SK-N-SH (cell line): ENCODE measurements around the gene HHATL. TPM values are rescaled to one million over a fixed set of nuclear protein-coding genes. Genes with fewer than 3 reads are reported as not detected.
A peak's percentile ranks its signal among the peaks of the same experiment; 100 is the strongest.

Experiments
- CTCF ChIA-PET: fragments of 300-600, 350-600 bp; formaldehyde crosslinking; extraction: SDS; loops from one replicate; lab custom pipeline; 2021; lab: Yijun Ruan, JAX
- POLR2A ChIA-PET: fragments of 350-600 bp; sonication (Branson Sonifier 250); formaldehyde crosslinking; extraction: SDS; loops from one replicate; lab custom pipeline; 2020; ENCODE audit warnings: antibody characterized with exemption, inconsistent platforms; lab: Yijun Ruan, JAX
- DNase-seq: peaks from one replicate; pipeline ENCODE4 v3.0.0; 2012
- H2AFZ ChIP-seq: fragments of 200-600 bp; sonication (generic); 2 replicates; pipeline ENCODE4 v1.8.1; 2016; ENCODE audit warnings: antibody characterized with exemption, mild to moderate bottlenecking, low read depth
- H3F3A ChIP-seq: fragments of 200-600 bp; sonication (generic); replicated peaks from 2 replicates; pipeline ENCODE3; 2016; ENCODE audit warnings: antibody characterized with exemption, mild to moderate bottlenecking; ENCODE audit not compliant: insufficient read depth
- H3K27ac ChIP-seq, 2 experiments: fragments of 200-500 bp in 1 of 2; fragments of 200-600 bp in 1 of 2; sonication (Bioruptor generic) in 1 of 2; sonication (generic), shearing (Covaris generic) in 1 of 2; 2 replicates each; pipeline versions ENCODE4 v1.5.1 to v1.6.1; 2014 to 2016; ENCODE audit warnings: low read depth in 2 of 2, inconsistent platforms in 1 of 2, low read length in 1 of 2, mild to moderate bottlenecking in 1 of 2, mixed read lengths in 1 of 2
- H3K27me3 ChIP-seq: fragments of 200-600 bp; sonication (generic), shearing (Covaris generic); 2 replicates; pipeline ENCODE4 v1.6.1; 2016; ENCODE audit warnings: mixed run types; ENCODE audit not compliant: insufficient read depth
- H3K36me3 ChIP-seq, 2 experiments: fragments of 200-500 bp in 1 of 2; fragments of 200-600 bp in 1 of 2; sonication (Bioruptor generic) in 1 of 2; sonication (generic) in 1 of 2; replicated peaks in 1 of 2; 2 replicates each; pipeline versions ENCODE3 to v1.5.1; 2014 to 2016; ENCODE audit warnings: low read length in 1 of 2, mild to moderate bottlenecking in 1 of 2; ENCODE audit not compliant: insufficient read depth in 2 of 2, control insufficient read depth in 1 of 2
- H3K4me1 ChIP-seq, 2 experiments: fragments of 200-500 bp in 1 of 2; fragments of 200-600 bp in 1 of 2; sonication (Bioruptor generic) in 1 of 2; sonication (generic), shearing (Covaris generic) in 1 of 2; 2 replicates each; pipeline versions ENCODE4 v1.5.1 to v1.6.1; 2014 to 2016; ENCODE audit warnings: low read depth in 1 of 2, low read length in 1 of 2, mixed run types in 1 of 2; ENCODE audit not compliant: insufficient read depth in 2 of 2, control insufficient read depth in 1 of 2
- H3K4me2 ChIP-seq: fragments of 200-600 bp; sonication (generic), shearing (Covaris generic); 2 replicates; pipeline ENCODE4 v1.6.1; 2017; ENCODE audit warnings: mixed run types
- H3K4me3 ChIP-seq, 2 experiments: fragments of 200-500 bp in 1 of 2; fragments of 200-600 bp in 1 of 2; sonication (Bioruptor generic) in 1 of 2; sonication (generic), shearing (Covaris generic) in 1 of 2; 2 replicates each; pipeline versions ENCODE4 v1.5.1 to v1.8.1; 2014 to 2016; ENCODE audit warnings: low read depth in 2 of 2, inconsistent platforms in 1 of 2, low read length in 1 of 2, mild to moderate bottlenecking in 1 of 2, mixed read lengths in 1 of 2, moderate library complexity in 1 of 2
- H3K79me2 ChIP-seq: fragments of 200-600 bp; sonication (generic); 2 replicates; pipeline ENCODE4 v1.8.1; 2017; ENCODE audit warnings: mild to moderate bottlenecking; ENCODE audit not compliant: insufficient read depth
- H3K9ac ChIP-seq: fragments of 200-600 bp; sonication (generic); 2 replicates; pipeline ENCODE4 v1.6.1; 2017; ENCODE audit warnings: mixed run types
- H3K9me2 ChIP-seq: fragments of 200-600 bp; sonication (generic); 2 replicates; pipeline ENCODE4 v1.6.1; 2017; ENCODE audit warnings: mixed run types
- H3K9me3 ChIP-seq: fragments of 200-600 bp; sonication (generic); 2 replicates; pipeline ENCODE4 v1.6.1; 2017; ENCODE audit warnings: mixed run types, mild to moderate bottlenecking, moderate library complexity
- H4K20me1 ChIP-seq: fragments of 200-600 bp; sonication (generic); 2 replicates; pipeline ENCODE4 v1.6.1; 2017; ENCODE audit warnings: mild to moderate bottlenecking, mixed run types; ENCODE audit not compliant: insufficient read depth
- CTCF ChIP-seq: fragments of 200-600 bp; sonication (generic); IDR thresholded peaks from 2 replicates; pipeline ENCODE4 v1.6.1; 2017; ENCODE audit warnings: antibody characterized with exemption, mild to moderate bottlenecking, moderate library complexity
- ELF1 ChIP-seq: IDR thresholded peaks from 2 replicates; pipeline ENCODE4 v1.4.0; 2012
- EP300 ChIP-seq, 2 experiments: IDR thresholded peaks; 2 replicates each; pipeline versions ENCODE4 v1.4.0 to v1.6.1; 2012; ENCODE audit warnings: borderline replicate concordance in 1 of 2, low read depth in 1 of 2, low read length in 1 of 2
- EZH2phosphoT487 ChIP-seq: fragments of 200-600 bp; sonication (generic); IDR thresholded peaks from 2 replicates; pipeline ENCODE4 v1.6.1; 2017; ENCODE audit warnings: low read depth, mixed run types, mild to moderate bottlenecking, antibody characterized with exemption, moderate library complexity, borderline replicate concordance
- FOSL2 ChIP-seq: IDR thresholded peaks from 2 replicates; pipeline ENCODE4 v1.4.0; 2012; ENCODE audit warnings: low read depth, mild to moderate bottlenecking, moderate library complexity, borderline replicate concordance
- GABPA ChIP-seq: IDR thresholded peaks from 2 replicates; pipeline ENCODE4 v1.4.0; 2012; ENCODE audit warnings: low read depth, mild to moderate bottlenecking
- GATA2 ChIP-seq: sonication (generic); formaldehyde crosslinking; IDR thresholded peaks from 2 replicates; pipeline ENCODE4 v1.5.0; 2020; ENCODE audit warnings: mild to moderate bottlenecking, missing genetic modification reagents
- MAX ChIP-seq: IDR thresholded peaks from 2 replicates; pipeline ENCODE4 v1.4.0; 2012; ENCODE audit warnings: low read depth
- NFIC ChIP-seq: IDR thresholded peaks from 2 replicates; pipeline ENCODE4 v1.4.0; 2012; ENCODE audit warnings: borderline replicate concordance
- PBX3 ChIP-seq: IDR thresholded peaks from 2 replicates; pipeline ENCODE4; 2012
- RAD21 ChIP-seq: IDR thresholded peaks from 2 replicates; pipeline ENCODE4 v1.6.1; 2012; ENCODE audit warnings: mild to moderate bottlenecking, low read length
- RFX5 ChIP-seq: IDR thresholded peaks from 2 replicates; pipeline ENCODE4 v1.6.1; 2012; ENCODE audit warnings: mild to moderate bottlenecking, improper control_type of control experiment, low read length
- RXRA ChIP-seq: IDR thresholded peaks from 2 replicates; pipeline ENCODE4 v1.4.0; 2012; ENCODE audit warnings: low read depth, mild to moderate bottlenecking, borderline replicate concordance
- SMC3 ChIP-seq: IDR thresholded peaks from 2 replicates; pipeline ENCODE4 v1.6.1; 2012; ENCODE audit warnings: low read depth, low read length, improper control_type of control experiment
- TAF1 ChIP-seq: IDR thresholded peaks from 2 replicates; pipeline ENCODE4 v1.6.1; 2012; ENCODE audit warnings: low read depth, mild to moderate bottlenecking, low read length, moderate library complexity, borderline replicate concordance
- TCF12 ChIP-seq: IDR thresholded peaks from 2 replicates; pipeline ENCODE4 v1.4.0; 2012
- TEAD4 ChIP-seq: IDR thresholded peaks from 2 replicates; pipeline ENCODE4 v1.4.0; 2012; ENCODE audit warnings: mild to moderate bottlenecking, borderline replicate concordance; ENCODE audit not compliant: insufficient read depth
- USF1 ChIP-seq: IDR thresholded peaks from 2 replicates; pipeline ENCODE4 v1.4.0; 2012; ENCODE audit warnings: low read depth, borderline replicate concordance
- WGBS: methylation state at CpG from one replicate; pipeline ENCODE4 v1.1.6; 2017; ENCODE audit warnings: low lambda C conversion rate; 5-methylcytosine and 5-hydroxymethylcytosine counted together
- polyA plus RNA-seq, 3 experiments: library from polyadenylated mRNA; depleted of rRNA; stranded (reverse); fragments of >200 nt; gene quantifications; 2 replicates each; pipeline ENCODE4 v1.2.3, GENCODE V29; 2012

Gene HHATL
- polyA plus RNA-seq, 1 of the 3 experiments (the other 2 are of a cell fraction) = not detected

GRCh38 chr3:42704136-42704841, 1.7 kb upstream of the HHATL start:
- no peak overlapping the region for H3K4me2 ChIP-seq
- POLR2A ChIA-PET = no interaction called here
- H2AFZ ChIP-seq = no peak overlapping the region

GRCh38 chr3:42703695-42704025, 1.1 kb upstream of the HHATL start:
- POLR2A ChIA-PET = no interaction called here
- no peak overlapping the region for H2AFZ ChIP-seq
- no peaks in the 10 kb centered on the region for H3K36me3 ChIP-seq
- H3K4me3 ChIP-seq = no peak overlapping the region
- 28% methylated on average over 4 of the region's 5 CpGs for WGBS
- no peak overlapping the region for H3K4me2 ChIP-seq
- no peaks in the 10 kb centered on the region for H3K9me2 ChIP-seq
- H3K9ac ChIP-seq = no peak overlapping the region
- TF ChIP-seq SMC3 (no peak), EZH2phosphoT487 (no peak), FOSL2 (no peak), CTCF (no peak), TAF1 (no peak), GATA2 (no peak), GABPA (no peak), RXRA (no peak), RAD21 (no peak), EP300 (IDR thresholded peaks at IDR 0.05; ENCODE audit: borderline replicate concordance in 1 of 2, low read depth in 1 of 2, low read length in 1 of 2) (no peak), TEAD4 (no peak), ELF1 (no peak), USF1 (no peak), TCF12 (no peak), NFIC (no peak), RFX5 (no peak), PBX3 (no peak)
- no peaks in the 10 kb centered on the region for H4K20me1 ChIP-seq
- H3F3A ChIP-seq = no peaks in the 10 kb centered on the region
- CTCF ChIA-PET = interaction anchor here (2.1 kb wide), 1 partner anchor 41 kb away, joined by 6 read pairs; no protein-coding TSS in a partner anchor
- no peak overlapping the region for H3K27ac ChIP-seq
- no peaks in the 10 kb centered on the region for H3K9me3 ChIP-seq
- H3K79me2 ChIP-seq = no peaks in the 10 kb centered on the region
- H3K4me1 ChIP-seq = no peaks in the 10 kb centered on the region; a peak in 1 of 4 replicates
- 0 out of 2 replicates have a peak, but pooled peaks cover 4% of the 10 kb centered on the region for H3K27me3 ChIP-seq
- no peak for DNase-seq

More at GRCh38 chr3:42704136-42704841, 1.7 kb upstream of the HHATL start:
- no peaks in the 10 kb centered on the region for H3F3A ChIP-seq
- WGBS = 90% methylated on average over 2 of the region's 8 CpGs
- peak; percentile 28 for DNase-seq
- no peaks in the 10 kb centered on the region for H4K20me1 ChIP-seq
- no peaks in the 10 kb centered on the region for H3K79me2 ChIP-seq
- CTCF ChIA-PET = interaction anchor here (0.7 to 2.1 kb wide), 2 partner anchors 40 to 136 kb away, joined by 3 to 6 read pairs; no protein-coding TSS in a partner anchor
- H3K27ac ChIP-seq = no peak overlapping the region
- TF ChIP-seq EZH2phosphoT487 (no peak), MAX (no peak), RXRA (no peak)
- no peaks in the 10 kb centered on the region; a peak in 1 of 4 replicates for H3K4me1 ChIP-seq
- H3K9me3 ChIP-seq = no peaks in the 10 kb centered on the region
- H3K27me3 ChIP-seq = 0 out of 2 replicates have a peak, but pooled peaks cover 4% of the 10 kb centered on the region
- H3K4me3 ChIP-seq = no peak overlapping the region
- H3K36me3 ChIP-seq = no peaks in the 10 kb centered on the region
- H3K9ac ChIP-seq = no peak overlapping the region
- no peaks in the 10 kb centered on the region for H3K9me2 ChIP-seq
